Mucosa of descending colon (tissue), 3 donors: ENCODE measurements around the gene ADI1. TPM values are rescaled to one million over a fixed set of nuclear protein-coding genes. Genes with fewer than 3 reads are reported as not detected.

ENCODE experiments used
- ATAC-seq: fragments of 200-7000 bp; cut with Tn5 transposase; one replicate; pipeline ENCODE4 v1.9.1; 2020; ENCODE audit warnings: mild to moderate bottlenecking, moderate library complexity
- DNase-seq, 3 donors: peaks; one replicate each; pipeline ENCODE4 v3.0.0-alpha.2; 2020
- H3K36me3 ChIP-seq: fragments of 200-600 bp; one replicate; pipeline ENCODE4 v1.8.0; 2021; ENCODE audit warnings: low read depth, mild to moderate bottlenecking
- H3K4me1 ChIP-seq: fragments of 200-600 bp; one replicate; pipeline ENCODE4 v1.8.0; 2021; ENCODE audit warnings: low read depth, mild to moderate bottlenecking
- H3K4me3 ChIP-seq: fragments of 200-600 bp; one replicate; pipeline ENCODE4 v1.8.0; 2021; ENCODE audit warnings: mild to moderate bottlenecking
- H3K9me3 ChIP-seq: fragments of 200-600 bp; one replicate; pipeline ENCODE4 v1.8.0; 2021; ENCODE audit warnings: mild to moderate bottlenecking
- CTCF ChIP-seq: fragments of 200-600 bp; IDR thresholded peaks from one replicate; pipeline ENCODE4 v1.8.0; 2022; ENCODE audit warnings: antibody characterized with exemption, mild to moderate bottlenecking
- intact Hi-C, 2 donors: fragments of 100-400 bp; cut with DNase I in 1 of 2; cut with micrococcal nuclease in 1 of 2; formaldehyde crosslinking; loops; one replicate each; pipeline versions ENCODE4 v1.11.0 to v1.11.1; 2022; cut with DNase I, micrococcal nuclease
- total RNA-seq, 3 donors: library from RNA; stranded (reverse); fragmentation: NEBNext Ultra II Directional in 2 of 3; extraction: Animal tissue kit (Norgen Biotek cat#: 25700) in 2 of 3; gene quantifications; one replicate each; pipeline versions ENCODE4 v1.2.1 to v1.2.4, GENCODE V29; 2021 to 2023
- donor health status: DM: no; HTN: no; CAD: no; lungs with moderate emphysema.
- donor health status: DM: no; HTN: no; CAD: no.
- donor health status: DM: no; HTN: yes; CAD: no.

ADI1 gene
- total RNA-seq, 3 donors from 2014 or later, result 59.3 to 91.5 (median 70.4) TPM

GRCh38 chr2:3460831-3461800, 58.2 kb downstream of the ADI1 start:
- no peak for DNase-seq
- intact Hi-C loops, result no loop called here
- TF ChIP-seq CTCF, result no peak
- no peak for ATAC-seq
- Histone ChIP-seq H3K4me3 (no peak overlapping the region), H3K4me1 (no peaks in the 10 kb centered on the region), H3K9me3 (no peaks in the 10 kb centered on the region), H3K36me3 (peaks cover 3% of the 10 kb centered on the region)

DNA sequence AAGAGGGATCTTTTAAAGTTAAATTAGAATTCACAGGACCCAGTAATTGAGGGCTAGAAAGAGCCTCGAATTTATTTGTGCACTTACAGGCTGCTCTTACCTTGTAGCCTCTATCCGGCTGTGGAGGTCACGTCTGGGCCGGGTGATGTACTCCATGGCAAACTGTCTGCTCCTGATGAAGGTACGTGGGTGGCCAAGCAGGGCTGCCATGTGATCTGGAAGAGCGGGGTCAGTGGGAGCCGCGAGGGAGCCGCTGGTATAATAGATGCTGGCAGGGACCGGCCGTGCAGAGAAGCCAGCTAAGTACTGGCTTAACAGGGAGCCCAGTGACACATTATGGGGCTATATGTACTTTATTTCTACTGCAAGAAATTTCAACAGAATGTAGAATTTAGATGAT, 59.2 kb downstream of the ADI1 start:
- no peaks in the 10 kb centered on the region for H3K4me1 ChIP-seq
- TF ChIP-seq CTCF, result no peak
- intact Hi-C loops, result no loop called here

DNA sequence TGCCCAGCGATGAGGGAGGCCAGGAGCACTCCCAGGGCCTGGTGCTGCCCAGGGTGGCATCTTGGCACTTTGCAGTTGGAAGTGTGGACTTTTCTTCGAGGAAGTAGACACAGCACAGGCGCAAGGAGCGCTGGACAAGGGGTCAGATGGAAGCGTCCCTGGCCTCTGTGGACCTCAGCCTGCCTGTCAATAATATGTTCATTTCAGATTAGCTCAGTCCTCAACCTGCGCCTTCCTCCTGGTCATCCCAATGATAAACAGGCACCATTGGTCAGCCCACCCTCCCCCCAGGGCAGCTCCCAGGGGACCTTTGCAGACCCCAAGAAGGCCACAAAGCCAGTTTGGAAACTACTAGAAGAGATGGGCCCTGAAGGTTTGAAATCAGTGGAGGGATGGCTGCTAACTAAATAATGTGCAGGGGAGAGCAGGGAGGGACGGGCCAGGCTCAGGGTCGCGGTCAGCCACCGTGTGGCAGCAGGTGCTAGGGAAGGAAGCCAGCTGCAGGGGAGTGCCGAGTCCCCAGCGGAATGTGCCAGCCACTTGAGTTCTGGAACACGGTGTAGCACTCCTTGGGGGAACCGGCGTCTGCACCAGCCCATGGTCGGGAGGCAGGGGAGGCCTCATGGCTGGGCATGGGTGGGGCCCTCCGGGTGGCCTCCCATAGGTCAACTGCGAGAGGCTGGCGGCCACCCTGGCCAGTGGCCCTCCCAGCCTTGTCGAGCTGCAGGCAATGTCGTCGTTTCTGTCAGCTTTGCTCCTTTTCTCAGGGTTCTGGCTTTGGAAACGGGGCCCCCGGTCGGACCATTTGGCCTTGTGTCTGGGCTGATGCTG, 59.9 kb downstream of the ADI1 start:
- no peak for DNase-seq
- Histone ChIP-seq H3K36me3 (no peaks in the 10 kb centered on the region), H3K4me1 (no peaks in the 10 kb centered on the region), H3K4me3 (no peak overlapping the region), H3K9me3 (no peaks in the 10 kb centered on the region)
- TF ChIP-seq CTCF, result no peak
- peak; percentile 22 for ATAC-seq
- intact Hi-C loops, result no loop called here

More for the DNA sequence above, 59.2 kb downstream of the ADI1 start:
- Histone ChIP-seq H3K36me3 (no peaks in the 10 kb centered on the region), H3K9me3 (no peaks in the 10 kb centered on the region), H3K4me3 (no peak overlapping the region)
- DNase-seq (no peak), ATAC-seq (no peak)

GRCh38 chr2:3458396-3459184, 60.7 kb downstream of the ADI1 start:
- intact Hi-C loops, result no loop called here
- no peak for TF ChIP-seq CTCF
- no peak overlapping the region for H3K4me3 ChIP-seq
- DNase-seq (no peak), ATAC-seq (no peak)
- H3K36me3 ChIP-seq, result no peaks in the 10 kb centered on the region
- H3K4me1 ChIP-seq, result no peaks in the 10 kb centered on the region
- H3K9me3 ChIP-seq, result no peaks in the 10 kb centered on the region
